GM18507 (cell line): ENCODE results near the gene PTPRD.
"Not testable (repeated sequence)": the region's sequence is repeated elsewhere in the genome, so short reads cannot be mapped to it uniquely, and the experiment has no call there.

Experiments
- DNase-seq: peaks from one replicate; pipeline ENCODE4 v3.0.0; 2011; ENCODE audit warnings: low read depth; ENCODE audit not compliant: insufficient read length; ENCODE audit errors: extremely low spot score
- FAIRE-seq: peaks from 2 replicates; lab custom pipeline; 2011; peaks lifted over from hg19 to GRCh38; lab: Jason Lieb, UNC

Gene PTPRD

DNA sequence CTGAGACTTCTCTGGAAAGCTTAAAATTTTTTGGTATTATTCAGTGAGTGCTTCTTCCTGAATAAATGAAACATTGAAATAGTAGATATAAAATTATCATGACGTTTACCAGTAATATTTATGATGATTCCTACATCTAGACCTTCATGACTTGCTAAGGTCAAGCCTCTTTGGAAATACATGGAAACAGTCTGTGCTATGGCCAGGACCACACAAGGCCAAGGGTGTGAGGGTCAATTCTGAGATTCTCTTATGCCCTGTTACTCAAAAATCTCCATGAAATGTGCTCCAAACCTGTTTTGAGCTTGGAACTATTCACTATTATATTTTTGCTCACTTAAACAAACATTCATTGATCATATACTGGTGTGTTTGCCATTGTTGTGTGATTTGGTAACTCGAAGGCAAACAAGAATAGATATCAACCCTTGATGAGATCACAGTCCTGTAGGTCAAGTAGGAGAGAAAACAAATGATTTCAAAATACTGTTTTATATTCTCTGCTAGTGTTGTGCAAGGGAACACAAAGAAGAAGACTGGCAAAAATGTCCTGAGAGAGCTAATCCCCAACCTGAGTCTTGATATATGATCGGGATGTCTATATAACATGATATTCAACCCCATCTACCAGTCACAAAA is 1558.3 kb downstream of the PTPRD start:
- DNase-seq (no peak), FAIRE-seq (no peak)

DNA sequence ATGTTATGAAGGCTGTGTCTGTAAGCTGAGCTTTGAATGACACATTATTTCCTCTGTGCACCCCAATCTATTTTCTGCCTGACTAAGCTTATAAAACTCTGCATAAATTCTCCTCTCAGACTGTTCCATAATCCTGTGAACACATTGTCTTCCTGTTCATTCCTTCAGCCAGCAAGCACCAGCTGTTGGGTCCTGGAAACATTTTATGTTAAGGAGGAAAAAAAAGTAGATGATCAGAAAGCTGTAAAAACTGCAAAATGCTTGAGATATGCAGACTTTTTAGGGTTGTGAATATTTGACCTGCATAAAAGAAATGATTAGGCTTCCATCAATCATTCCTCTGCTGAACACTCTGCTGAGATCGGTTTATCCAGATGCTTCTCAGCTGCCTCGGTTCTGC is 1567.2 kb downstream of the PTPRD start:
- DNase-seq (no peak), FAIRE-seq (no peak)

DNA sequence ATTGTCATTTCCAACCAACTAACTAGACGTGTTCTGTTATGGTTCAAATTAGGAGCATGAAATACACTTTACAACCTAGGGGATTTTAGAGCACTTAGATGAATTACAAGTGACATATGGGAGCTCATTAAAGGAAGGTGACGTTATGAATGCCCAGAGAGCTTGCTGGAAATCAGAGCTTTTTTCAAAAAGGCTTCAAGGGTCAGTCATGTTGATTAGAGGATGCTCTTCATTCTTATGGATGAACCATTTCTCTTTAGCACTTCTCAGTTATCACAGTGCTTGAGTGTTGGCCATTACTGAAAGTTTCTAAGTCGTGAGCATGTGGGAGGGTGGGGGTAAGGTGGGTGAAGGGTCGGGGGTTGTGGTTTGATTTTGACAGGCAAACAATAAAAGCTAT is 1567.7 kb downstream of the PTPRD start:
- no peak for DNase-seq
- FAIRE-seq: no peak

DNA sequence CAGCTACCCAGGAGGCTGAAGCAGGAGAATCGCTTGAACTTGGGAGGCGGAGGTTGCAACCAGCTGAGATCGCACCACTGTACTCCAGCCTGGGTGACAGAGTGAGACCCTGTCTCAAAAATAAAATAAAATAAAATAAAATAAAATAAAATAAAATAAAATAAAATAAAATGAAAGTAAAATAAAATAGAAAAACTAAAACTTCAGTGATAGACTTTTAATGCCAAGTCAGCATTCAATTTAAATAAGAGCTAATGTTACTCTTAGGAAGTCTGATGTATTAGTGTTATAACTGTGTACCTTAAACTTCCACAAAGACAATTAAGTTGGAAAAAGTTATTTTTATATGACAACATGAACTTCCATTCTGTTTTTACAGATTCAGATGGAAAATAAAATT is 1569.0 kb downstream of the PTPRD start:
- not testable (repeated sequence) for FAIRE-seq, DNase-seq

DNA sequence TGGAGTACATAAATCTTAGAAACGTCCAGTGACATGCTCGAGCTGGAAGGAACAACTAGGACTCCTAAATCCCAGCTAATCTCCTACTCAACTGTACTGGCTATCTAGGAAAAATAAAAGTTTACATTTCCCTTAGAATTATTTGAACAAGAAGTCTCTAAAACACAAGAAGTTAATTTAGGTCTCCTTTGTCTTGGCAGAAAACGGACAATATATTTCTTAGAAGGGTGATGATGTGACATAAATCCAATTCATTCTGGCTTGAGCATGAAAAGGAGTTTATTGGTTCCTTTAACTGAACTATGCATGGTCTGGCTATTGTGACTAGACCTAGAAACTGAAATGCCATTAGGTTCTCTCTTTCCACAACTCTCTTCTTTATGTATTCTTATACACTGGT is 1571.0 kb downstream of the PTPRD start:
- DNase-seq: no peak
- no peak for FAIRE-seq

DNA sequence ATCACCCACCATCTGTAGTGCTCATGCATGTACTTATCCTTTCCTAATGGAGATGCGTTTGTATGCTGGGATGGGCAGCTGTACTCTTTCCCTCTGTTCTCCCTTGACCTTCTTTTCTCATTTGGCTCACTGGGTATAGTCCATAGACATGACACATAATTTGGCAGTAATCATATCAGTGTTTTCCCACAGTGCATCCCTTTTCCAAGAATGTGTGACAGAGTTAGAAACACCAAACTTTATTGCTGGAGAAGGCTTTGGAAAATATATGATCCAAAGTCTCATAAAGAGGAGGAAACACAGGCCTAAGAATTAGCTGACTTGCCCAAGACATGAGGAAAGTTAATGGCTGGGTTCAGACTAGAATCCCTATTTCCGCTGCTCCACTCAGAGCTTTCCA is 1579.8 kb downstream of the PTPRD start:
- FAIRE-seq (no peak), DNase-seq (no peak)

DNA sequence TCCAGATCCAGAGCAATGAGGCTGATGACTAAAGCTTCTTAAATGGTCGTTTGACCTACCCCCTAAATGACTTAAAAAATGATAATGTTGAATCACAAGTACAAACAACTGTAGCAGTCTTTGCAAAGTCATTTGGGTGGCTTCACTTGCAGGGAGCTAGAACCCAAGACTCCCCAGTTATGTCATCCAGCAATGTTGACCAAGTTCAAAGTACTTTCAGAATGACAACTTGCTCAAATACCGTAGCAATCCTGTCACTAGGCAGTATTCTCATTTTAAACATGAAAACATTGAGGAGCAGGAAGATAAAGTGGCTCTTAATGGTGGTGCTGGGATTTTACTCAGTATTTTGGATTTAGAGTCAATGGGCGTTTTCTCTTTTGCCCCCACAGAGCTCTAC is 1596.2 kb downstream of the PTPRD start:
- DNase-seq (no peak), FAIRE-seq (no peak)

DNA sequence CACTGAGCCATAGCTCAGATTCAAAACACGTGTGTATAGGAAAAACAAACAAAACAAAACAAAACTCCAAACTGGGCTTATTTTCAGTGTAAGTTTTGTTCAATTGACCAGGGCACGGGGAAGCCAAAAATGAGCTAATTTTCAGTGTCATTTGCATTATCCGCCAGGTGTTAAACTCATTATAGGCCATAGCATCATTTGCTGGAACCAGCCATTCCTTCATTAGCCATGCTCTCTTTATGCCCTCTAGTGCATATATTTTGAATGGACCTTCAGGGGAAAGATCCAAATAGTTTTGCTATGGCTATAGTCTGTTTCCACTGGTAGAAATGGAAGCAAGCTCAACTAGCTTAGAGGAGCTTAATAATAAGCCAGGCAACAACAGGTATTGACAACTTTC is 1608.0 kb downstream of the PTPRD start:
- DNase-seq (no peak), FAIRE-seq (no peak)

DNA sequence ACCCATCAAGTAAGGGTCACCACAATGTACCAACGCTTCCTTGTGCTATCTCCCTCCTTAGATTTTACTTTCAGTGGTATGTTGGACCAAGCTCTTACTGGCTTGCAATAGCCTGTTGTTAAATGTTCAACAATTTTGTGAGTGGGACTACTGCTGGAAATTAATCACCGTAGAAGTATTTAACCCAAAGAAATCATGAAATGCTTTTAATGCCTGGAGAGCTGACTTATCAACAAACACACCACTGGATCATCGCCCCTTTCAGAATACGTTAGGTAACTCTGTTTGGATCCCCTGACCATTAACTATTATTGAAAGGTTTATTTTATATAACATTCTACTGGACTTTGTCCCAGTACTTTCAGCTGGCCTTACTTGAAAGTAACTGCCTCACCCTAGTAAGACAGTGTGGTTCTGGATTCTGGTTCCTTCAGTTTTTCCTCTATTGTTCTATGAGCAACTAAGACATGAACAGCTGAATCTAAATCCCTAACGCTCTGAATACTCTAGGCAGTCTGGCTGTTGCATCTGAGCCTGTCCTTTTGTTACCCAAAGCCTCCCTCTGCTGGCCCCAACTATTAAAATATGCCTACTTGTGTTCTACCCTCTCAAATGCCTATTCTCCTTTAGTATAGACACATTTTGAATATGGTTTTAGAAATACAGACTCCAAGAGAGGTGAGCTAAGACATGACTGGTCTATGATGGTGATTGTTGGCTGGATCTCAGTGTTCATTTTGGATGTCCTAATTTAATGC is 1609.8 kb downstream of the PTPRD start:
- no peak for FAIRE-seq
- no peak for DNase-seq

DNA sequence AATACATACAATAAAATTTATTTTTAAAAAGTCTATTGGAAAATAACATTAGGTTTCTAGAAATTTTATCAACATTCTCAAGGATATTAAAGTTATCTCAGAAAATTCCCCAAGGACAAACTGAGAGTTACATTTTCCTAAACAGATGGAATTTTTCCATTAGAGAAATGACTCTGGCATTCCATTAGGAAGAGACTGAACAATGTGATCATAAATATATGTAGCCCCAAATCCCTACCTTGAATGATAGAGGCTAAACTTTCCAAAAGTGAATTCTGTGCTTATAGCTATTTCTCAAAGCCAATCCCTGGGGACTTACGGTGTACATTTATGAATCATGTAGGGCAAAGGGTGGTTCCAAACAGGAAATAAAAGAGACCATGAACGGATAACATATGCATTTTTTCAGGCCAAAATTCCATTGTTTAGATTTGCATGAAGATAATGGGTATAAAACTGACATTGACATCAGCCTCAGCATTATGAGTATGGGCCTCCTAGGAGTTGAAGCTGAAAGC is 1632.2 kb downstream of the PTPRD start:
- FAIRE-seq (no peak), DNase-seq (no peak)

DNA sequence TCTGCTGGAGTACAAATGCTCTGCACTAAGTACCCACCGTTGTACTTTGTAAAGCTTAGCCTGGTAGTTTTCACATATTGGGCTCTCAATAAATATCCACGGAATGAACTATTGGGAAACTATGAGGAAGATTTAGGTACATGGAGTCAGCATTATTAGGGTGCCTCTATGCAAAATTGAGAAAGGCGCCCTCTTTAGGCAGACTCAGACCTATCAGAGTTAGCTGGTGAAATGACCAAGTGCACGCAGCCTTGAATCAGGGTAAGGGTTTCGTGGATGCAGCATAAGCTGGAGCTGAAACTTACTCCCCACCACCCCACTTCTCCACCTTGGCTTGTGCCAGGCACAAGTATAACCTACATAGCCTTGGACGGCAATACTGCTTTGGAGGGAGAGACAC is 1634.5 kb downstream of the PTPRD start:
- FAIRE-seq: no peak

DNA sequence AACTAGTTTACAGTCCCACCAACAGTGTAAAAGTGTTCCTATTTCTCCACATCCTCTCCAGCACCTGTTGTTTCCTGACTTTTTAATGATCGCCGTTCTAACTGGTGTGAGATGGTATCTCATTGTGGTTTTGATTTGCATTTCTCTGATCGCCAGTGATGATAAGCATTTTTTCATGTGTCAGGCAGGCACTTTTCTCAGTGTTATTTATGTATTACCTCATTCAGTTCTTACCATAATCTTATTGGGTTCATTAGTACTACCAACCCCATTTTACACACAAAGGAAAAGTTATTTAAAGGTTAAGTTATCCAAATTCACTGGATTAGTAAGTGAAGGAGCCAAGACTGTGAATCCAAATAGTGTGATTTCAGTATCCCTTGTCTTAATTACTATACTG is 1644.5 kb downstream of the PTPRD start:
- not testable (repeated sequence) for FAIRE-seq

More for the DNA sequence above, 1634.5 kb downstream of the PTPRD start:
- DNase-seq: no peak

DNA sequence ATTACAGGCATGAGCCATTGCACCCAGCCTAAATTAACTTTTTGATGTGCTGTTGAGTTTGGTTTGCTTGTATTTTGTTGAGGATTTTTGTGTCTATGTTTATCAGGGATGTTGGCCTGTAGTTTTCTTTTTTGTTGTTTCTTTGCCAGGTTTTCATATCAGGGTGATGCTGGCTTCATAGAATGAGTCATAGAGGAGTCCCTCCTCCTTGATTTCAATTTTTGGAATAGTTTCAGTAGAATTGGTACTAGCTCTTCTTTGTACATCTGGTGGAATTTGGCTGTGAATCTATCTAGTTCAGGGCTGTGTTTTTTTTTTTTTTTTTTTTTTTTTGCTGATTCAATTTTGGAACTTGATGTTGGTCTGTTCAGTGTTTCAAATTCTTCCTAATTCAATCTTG is 1648.9 kb downstream of the PTPRD start:
- FAIRE-seq (no peak), DNase-seq (no peak)

More for the DNA sequence above, 1644.5 kb downstream of the PTPRD start:
- not testable (repeated sequence) for DNase-seq

DNA sequence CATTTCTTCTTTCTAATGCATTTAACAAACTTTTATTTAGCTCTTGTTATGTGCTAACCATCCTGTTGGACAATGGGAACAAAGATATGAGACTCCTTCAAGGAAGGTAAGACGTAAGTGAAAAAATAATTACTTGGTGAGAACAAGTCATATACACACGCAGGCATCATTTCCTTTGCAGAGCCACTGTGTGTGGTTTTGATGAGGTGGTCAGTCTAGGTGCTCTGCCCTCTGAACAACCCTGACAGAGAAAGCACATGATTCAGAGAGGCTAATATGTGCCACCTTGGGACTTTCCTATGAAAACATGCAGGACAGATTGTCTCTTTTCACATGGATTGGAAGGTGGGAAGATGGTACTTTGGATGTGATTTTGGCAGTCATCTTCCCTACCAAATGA is 1650.7 kb downstream of the PTPRD start:
- DNase-seq (no peak), FAIRE-seq (no peak)

DNA sequence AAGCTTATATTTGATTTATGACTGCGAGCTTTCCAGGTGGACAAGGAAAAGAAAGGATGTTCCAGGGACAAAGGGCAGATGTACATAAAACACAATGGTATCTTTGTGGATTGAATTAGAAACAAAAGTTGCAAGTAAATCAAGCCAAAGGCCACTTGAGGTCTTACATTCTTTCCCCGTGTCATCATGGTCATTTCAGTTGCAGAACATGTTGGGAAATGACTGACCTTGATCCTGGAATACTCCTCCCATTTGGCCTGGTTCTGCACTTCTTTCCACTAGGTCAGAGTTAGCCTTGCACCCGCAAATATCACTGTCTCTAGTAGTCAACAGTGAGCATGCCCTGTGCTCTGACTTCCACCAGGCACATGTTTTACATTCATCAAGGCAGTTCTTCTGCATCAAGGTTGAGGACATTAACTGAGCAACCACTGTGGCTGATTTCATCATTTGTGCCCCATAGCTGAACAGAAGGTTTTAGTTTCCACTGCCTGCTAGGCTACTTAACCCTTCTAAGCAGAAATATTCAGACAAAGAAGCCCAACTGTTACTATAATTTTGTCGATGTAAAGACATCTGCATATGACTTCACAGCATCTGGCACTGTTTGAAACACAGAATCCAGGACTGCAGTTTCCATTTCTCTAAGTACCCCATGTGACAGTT is 1651.5 kb downstream of the PTPRD start:
- no peak for FAIRE-seq
- DNase-seq: no peak

DNA sequence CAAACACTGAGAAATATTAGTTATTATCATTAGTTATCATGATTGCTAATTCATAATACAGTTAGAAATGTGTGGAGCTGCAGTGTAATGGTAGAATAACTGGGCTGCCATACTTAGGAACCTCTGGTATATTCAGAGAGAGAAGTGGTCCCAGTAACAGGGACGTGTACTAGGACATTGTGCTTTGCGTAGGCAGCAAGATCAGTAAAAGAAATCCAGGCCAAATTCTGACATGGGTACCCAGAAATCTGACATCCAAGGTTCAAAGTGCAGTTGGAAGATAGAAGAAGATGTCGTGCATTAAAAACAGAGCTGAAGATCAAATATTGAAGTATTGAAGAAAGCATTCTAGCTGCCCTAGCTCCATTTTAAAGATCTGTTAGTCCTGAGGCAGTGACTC is 1652.5 kb downstream of the PTPRD start:
- DNase-seq (no peak), FAIRE-seq (no peak)

DNA sequence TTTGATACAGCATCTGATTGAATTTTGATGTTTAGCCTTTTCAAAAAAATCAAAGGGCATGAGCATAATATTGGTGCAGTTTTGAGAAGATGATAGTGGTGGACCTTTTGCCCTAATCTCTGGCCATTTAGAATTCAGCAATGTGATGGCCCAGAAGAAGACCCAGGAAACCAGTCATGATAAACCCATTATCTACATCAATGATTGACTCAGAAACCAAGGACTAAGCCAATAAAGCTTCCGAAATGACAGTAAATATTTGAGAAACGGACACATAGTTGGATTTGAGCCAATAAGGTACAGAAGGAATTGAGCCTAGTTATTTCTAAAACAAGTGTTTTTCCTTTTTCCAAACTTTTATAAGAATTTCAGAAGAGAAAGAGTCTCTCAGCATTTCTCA is 1654.4 kb downstream of the PTPRD start:
- FAIRE-seq (no peak), DNase-seq (no peak)

DNA sequence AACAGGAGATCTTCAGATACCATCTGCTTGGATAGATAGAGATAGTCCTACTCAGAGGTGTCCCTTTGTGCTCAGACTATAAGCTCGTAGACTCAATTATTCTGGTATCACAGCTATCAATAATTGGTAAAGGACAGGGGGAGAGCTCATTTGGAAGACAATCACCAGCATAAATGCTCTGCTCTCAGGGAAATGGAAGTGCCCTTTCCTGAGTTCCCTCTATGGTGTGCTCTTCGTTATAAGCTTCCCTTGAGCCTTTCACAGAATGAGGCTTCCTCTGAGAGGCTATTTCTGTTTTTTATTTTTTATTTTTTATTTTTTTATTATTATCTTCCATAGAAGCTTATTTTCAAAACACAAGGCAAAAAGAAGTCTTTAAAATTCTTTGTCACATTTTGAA is 1657.5 kb downstream of the PTPRD start:
- FAIRE-seq: no peak
- no peak for DNase-seq

DNA sequence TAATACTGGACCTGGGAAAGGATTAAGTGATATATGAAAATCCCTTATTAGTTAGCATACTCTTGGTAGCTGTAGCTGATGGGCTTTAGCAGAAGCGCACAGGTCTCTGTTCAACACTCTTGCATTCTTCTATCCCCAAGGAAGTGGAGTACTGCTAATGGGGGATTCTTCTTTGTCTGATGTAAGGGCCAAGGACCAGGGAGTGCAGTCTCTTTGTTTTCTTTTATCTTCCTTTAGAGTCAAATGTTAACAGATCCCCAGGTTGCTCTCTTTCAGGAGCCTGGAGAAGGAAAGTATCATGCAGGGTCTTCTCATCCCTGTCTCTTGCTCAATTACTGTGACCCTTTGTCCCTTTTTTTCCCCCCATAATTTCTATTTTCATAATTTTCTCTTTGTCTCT is 1666.3 kb downstream of the PTPRD start:
- no peak for FAIRE-seq
- DNase-seq: no peak

DNA sequence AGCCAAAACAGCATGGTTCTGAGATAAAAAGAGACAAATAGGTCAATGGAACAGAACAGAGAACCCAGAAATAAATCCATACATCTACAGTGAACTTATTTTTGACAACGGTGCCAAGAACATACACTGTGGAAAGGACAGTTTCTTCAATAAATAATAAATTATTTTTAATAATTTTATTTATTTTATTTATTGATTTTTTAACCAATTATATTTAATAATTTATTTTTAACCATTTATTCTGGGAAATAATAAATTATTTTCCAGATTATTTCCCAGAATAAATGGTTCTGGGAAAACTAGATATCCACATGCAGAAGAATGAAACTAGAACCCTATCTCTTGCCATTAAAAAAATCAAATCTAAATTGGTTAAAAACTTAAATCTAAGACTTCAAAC is 1669.4 kb downstream of the PTPRD start:
- no peak for FAIRE-seq

DNA sequence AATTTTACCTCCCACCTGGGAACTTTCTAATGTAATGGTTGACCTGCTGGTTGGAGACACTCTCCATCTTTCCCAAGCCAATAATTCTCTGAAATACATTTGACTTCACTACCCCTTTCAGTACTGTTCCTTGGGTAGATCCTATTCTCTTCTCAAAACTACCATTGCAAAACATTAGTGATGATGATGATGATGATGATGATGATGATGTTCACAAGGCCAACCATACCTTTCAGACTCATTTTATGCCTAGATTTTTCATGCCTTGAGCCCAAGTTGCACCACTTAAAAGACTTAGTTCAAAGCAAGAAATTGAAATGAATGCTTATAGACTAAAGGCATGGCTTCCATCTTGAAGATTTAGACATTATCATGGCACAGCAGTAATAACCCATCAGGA is 1672.2 kb downstream of the PTPRD start:
- no peak for DNase-seq
- no peak for FAIRE-seq

More for the DNA sequence above, 1669.4 kb downstream of the PTPRD start:
- DNase-seq: no peak
